NCI-H2196 treated with DMSO at 0.1 percent for 48 hours (cell line): Measurements from ENCODE around the gene KCNMB2.
"Not testable (repeated sequence)": the region's sequence is repeated elsewhere in the genome, so short reads cannot be mapped to it uniquely, and the experiment has no call there.

ENCODE experiments used
- DNase-seq: peaks from one replicate; lab custom pipeline; 2025; ENCODE audit not compliant: unreplicated experiment; lab: John Stamatoyannopoulos, UW

The KCNMB2 gene

DNA sequence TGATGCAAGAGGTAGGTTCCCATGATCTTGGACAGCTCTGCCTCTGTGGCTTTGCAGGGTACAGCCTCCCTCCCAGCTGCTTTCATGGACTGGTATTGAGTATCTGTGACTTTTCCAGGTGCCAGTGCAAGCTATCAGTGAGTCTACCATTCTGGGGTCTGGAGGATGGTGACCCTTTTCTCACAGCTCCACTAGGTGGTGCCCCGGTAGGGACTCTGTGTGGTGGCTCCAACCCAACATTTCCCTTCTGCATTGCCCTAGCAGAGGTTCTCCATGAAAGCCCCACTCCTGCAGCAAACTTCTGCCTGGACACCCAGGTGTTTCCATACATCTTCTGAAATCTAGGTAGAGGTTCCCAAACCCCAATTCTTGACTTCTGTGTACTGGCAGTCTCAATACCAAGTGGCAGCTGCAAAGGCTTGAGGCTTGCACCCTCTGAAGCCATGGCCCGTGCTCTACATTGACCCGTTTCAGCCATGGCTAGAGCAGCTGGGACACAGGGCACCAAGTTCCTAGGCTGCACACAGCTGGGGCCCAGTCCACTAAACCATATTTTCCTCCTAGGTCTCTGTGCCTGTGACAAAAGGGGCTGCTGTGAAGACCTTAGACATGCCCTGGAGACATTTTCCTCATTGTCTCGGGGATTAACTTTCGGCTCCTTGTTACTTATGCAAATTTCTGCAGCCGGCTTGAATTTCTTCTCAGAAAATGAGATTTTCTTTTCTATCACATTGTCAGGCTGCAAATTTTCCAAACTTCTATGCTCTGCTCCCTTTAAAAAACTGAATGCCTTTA is 209.8 kb downstream of the KCNMB2 start:
- not testable (repeated sequence) for DNase-seq

GRCh38 chr3:178748874-178749273 is 212.6 kb downstream of the KCNMB2 start:
- DNase-seq = no peak

DNA sequence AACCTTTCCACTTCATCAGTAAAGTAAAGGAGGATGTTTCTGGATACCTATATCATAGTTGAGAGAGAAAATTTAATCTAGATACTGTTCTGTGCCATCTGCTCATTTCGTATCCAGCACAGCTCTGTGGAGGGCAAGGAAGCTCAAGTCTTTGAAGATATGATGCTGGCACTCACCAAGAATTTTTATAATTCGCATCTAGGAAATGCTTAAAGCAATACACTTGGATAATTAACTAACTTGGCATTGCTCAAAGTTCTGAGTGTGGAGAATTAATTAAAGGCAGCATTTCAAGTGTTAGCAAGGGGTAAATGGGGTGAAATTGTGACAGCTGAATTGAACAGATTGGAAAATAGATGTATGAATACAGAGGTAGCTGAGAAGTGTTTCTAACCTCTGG is 213.2 kb downstream of the KCNMB2 start:
- no peak for DNase-seq

GRCh38 chr3:178750639-178751300 is 214.5 kb downstream of the KCNMB2 start:
- DNase-seq = no peak

GRCh38 chr3:178752843-178753242 is 216.6 kb downstream of the KCNMB2 start:
- DNase-seq = no peak

GRCh38 chr3:178754852-178755510 is 218.7 kb downstream of the KCNMB2 start:
- DNase-seq = no peak

DNA sequence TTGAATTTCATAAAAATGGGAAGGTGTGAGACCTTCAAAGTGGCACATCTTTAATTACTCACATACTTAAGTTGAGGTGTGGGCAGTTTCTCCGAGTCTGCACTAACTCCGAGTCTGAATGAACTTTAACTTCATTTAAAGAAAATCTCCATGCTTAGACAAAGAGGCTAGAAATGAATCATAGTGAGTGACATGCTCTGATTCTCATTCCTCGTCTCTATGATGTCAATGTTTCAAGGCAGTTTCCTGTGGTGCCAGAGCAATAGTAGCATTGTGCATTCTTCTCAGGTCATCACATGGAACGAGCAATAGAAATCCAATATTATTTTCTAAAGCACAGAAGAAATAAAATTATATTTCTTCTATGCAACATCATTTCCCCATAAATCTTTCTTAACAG is 224.8 kb downstream of the KCNMB2 start:
- DNase-seq = no peak

- DNase-seq = no peak
Measured at GRCh38 chr3:178761461-178761860, 225.2 kb downstream of the KCNMB2 start.

DNA sequence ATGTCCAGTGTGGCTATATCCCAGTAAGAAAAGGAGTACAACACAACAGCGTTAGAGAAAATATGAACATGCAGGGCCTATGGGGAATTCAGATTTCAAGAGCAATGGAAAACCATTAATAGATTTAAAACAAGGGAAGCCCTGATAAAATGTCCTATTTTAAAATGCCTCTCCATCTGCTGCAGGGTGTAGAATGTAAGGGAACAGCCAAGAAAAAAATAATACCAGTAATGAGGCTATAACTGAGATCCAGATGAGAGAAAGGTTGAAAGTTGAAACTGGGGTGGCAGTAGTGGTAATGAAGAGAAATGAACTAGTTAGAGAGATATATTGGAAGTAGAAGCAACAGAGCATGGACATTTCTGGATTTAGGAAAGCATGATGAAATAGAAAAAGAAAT is 226.1 kb downstream of the KCNMB2 start:
- no peak for DNase-seq

GRCh38 chr3:178765472-178765871 is 229.2 kb downstream of the KCNMB2 start:
- no peak for DNase-seq

- no peak for DNase-seq
Measured at GRCh38 chr3:178767581-178767980, 231.3 kb downstream of the KCNMB2 start.

DNA sequence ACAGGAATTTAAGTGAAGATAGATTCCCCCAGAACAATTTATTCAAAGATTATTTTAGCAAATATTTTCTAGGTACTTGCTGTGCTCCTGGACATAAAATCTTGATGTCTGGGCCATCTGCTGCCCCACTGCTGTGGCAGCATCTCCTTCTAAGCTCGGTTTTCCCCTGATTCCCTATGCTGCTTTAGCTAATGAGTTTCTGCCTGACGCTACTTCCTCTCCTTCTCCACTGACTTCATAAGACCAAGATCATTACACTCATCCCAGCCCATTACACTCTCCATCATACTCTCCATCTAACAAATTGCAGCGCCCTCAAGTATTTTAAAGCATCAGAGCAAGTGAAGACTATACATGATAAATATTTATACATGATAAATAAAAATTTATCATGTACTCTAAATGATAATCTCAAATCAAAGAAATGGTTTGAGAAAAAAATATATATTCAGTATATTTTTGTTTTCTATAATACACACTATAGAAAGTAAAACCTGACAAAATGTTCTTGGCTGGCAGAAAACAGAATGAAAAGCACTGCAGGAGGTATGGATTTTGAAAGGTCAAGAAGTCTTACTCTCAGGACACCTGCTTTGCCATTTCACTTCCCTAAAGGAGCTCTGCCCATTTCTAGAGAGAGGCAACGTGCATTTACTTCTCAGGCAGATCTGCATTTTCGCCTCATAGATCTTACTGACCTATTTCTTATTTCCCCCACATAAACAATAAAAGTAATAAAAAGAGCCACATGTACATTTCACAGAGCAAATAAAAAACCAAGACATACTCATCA is 232.0 kb downstream of the KCNMB2 start:
- DNase-seq = no peak

DNA sequence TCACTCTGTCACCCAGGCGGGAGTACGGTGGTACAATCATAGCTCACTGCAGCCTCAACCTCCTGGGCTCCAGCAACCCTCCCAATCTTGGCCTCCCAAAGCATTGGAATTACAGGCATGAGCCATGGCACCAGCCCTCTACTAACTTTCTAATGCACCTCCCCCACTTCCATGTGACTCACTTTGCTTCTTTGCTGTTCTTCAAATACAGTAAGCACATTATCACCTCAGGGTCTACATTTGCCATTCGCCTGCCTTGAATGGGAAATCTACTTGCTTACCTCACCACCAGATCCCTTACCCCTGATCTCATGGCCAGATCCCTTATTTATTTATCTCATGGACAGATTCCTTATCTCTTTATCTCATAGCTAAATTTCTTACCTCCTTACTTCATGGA is 235.3 kb downstream of the KCNMB2 start:
- no peak for DNase-seq

DNA sequence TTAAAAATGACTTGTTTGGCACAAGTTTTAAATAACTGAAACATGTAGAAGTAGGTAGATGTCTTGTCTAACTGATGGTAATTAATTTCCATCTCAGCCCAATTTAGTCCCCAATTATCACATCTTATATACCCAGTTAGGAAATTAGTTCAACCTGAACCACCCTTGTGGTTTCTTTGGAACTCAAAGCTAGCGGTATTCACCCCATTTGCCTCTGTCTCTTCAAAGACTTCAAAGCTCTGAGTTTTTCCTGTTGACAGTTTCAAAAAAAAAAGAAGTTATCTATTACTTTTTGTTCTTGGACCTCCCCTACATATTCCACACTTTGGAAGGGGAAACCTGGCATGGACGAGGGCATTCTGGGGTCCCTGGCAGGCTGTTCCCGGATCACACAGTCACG is 236.5 kb downstream of the KCNMB2 start:
- no peak for DNase-seq

- no peak for DNase-seq
Measured at GRCh38 chr3:178773358-178773757, 237.1 kb downstream of the KCNMB2 start.

DNA sequence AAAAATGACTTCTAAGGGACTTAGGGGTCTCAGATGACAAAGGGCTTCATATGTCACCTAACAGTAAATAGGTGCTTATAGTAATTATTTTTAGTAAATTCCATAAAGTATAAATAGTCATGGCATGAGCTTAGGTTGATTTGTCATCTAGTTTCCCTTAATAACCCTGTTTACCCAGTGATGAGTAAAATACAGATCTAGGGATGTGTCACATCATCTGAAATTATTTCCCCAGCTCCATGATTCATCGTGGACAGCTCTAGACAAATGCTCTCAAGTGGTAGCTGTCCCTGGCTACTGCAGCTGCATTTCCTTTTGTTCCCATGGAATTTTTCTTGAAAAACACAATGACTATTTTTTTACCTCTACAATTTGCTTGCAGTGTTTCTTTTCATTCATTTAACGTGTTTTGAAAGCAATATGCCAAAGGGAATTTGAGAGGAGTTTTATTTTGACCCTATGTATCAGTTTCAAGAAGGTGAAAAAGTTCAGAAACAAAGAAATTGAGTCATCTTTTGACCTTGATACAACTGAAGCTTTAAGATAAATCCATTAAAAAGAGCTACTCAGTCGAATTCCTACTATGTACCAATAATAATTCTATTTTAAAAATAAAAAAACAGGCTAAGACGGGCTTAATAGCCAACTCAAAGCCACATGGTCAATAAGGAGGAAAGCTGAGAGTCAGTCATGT is 241.6 kb downstream of the KCNMB2 start:
- no peak for DNase-seq

GRCh38 chr3:178778589-178778988 is 242.4 kb downstream of the KCNMB2 start:
- no peak for DNase-seq

GRCh38 chr3:178785961-178786360 is 249.7 kb downstream of the KCNMB2 start:
- no peak for DNase-seq

DNA sequence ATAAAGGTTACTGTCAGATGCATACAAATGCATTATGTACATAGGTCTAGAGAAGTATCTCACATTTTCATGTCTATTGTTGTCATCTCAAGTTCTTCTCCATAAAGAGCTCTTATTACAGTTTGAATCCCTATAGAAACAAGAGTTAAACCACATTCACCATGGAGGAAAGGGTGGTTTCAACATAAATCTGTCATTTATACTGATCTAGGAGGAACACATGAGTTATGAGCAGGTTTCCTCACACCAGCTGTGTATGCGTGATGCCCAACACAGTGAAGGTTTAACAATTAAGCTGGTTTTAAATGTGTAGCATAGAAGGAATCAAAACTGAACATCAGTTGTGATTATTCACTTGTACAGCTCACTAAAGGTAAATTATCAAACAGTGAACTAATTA is 251.7 kb downstream of the KCNMB2 start:
- no peak for DNase-seq

- no peak for DNase-seq
Measured at GRCh38 chr3:178794711-178795110, 258.5 kb downstream of the KCNMB2 start.

DNA sequence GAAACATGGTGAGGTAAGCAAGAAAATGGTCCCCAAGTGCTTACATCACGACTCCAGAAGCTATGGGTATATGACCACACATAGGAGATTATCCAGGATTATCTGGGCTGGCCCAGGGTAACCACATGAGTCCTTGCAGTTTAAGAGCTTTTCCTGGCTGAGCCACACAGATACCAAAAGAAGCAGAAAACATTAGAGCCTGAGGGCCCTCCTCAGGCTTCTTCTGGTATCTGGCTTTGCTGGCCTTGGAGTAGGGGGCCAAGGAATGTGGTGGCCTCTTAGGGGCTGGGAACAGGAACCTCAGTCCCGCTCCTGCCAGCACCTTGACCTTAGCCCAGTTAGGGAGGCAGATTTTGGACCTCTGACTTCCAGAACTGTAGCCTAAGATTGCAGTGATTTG is 259.1 kb downstream of the KCNMB2 start:
- no peak for DNase-seq
